ENCODE data around the gene FBP1.

GRCh38 chr9:94568250-94568889, 70.9 kb downstream of the FBP1 start:
- TF ChIP-seq GATA2 (IDR thresholded peaks at IDR 0.05; ENCODE audit: low read depth, low read length) = no peak
- no peak for TF ChIP-seq GATA3 (IDR thresholded peaks at IDR 0.05; ENCODE audit: low read depth, low read length)
